B cell (primary cell): Measurements from ENCODE around the gene GPC3. TPM values are rescaled to one million over a fixed set of nuclear protein-coding genes. Genes with fewer than 3 reads are reported as not detected.

Source experiments
- ATAC-seq: fragments of 200-7000 bp; cut with Tn5 transposase; one replicate; pipeline ENCODE4 v1.10.0; 2021; ENCODE audit warnings: low read depth, mild to moderate bottlenecking, moderate number of reproducible peaks, moderate library complexity
- CTCF ChIA-PET: fragments of 350-600 bp; sonication (Branson Sonifier 250); formaldehyde crosslinking; loops from one replicate; lab custom pipeline; 2021; ENCODE audit warnings: antibody characterized with exemption, inconsistent platforms; lab: Charles Lee
- POLR2A ChIA-PET: fragments of 350-600 bp; sonication (Branson Sonifier 250); formaldehyde crosslinking; loops from one replicate; lab custom pipeline; 2021; ENCODE audit warnings: antibody characterized with exemption; lab: Charles Lee
- DNase-seq: peaks from one replicate; pipeline ENCODE4 v3.0.0; 2013
- H2AFZ ChIP-seq: 2 replicates; pipeline ENCODE4 v1.6.1; 2012; ENCODE audit warnings: mild to moderate bottlenecking, low read depth, low read length; ENCODE audit not compliant: insufficient read depth, poor library complexity, severe bottlenecking
- H3K27ac ChIP-seq, 2 donors: 1 replicate in 1 of 2; 2 replicates in 1 of 2; pipeline ENCODE4 v1.5.1; 2012 to 2013; ENCODE audit warnings: low read length in 2 of 2, mild to moderate bottlenecking in 2 of 2, moderate library complexity in 1 of 2
- H3K27me3 ChIP-seq, 4 experiments: fragments of 200-600 bp in 1 of 4; sonication (generic) in 1 of 4; replicated peaks in 1 of 4; 1 replicate in 2 of 4; 2 replicates in 2 of 4; pipeline versions ENCODE4 v1.6.1 to v1.7.0; 2013 to 2016; ENCODE audit warnings: low read length in 3 of 4, mild to moderate bottlenecking in 2 of 4, mixed read lengths in 1 of 4, moderate library complexity in 1 of 4; ENCODE audit not compliant: insufficient read depth in 4 of 4, control insufficient read depth in 3 of 4; ENCODE audit errors: control extremely low read depth in 1 of 4
- H3K36me3 ChIP-seq, 2 experiments: replicated peaks in 1 of 2; 1 replicate in 1 of 2; 2 replicates in 1 of 2; pipeline versions ENCODE4 v1.6.1 to v1.7.1; 2013; ENCODE audit warnings: low read length in 1 of 2; ENCODE audit not compliant: insufficient read depth in 2 of 2, control insufficient read depth in 1 of 2; ENCODE audit errors: control extremely low read depth in 1 of 2, extremely low read depth in 1 of 2
- H3K4me1 ChIP-seq, 2 donors: fragments of 200-600 bp in 1 of 2; sonication (generic) in 1 of 2; 1 replicate in 1 of 2; 2 replicates in 1 of 2; pipeline versions ENCODE4 v1.5.1 to v1.6.1; 2013 to 2017; ENCODE audit warnings: low read length in 2 of 2; ENCODE audit not compliant: control insufficient read depth in 2 of 2, insufficient read depth in 2 of 2
- H3K4me2 ChIP-seq: replicated peaks from 2 replicates; pipeline ENCODE3; 2012; ENCODE audit warnings: mild to moderate bottlenecking, low read depth, low read length; ENCODE audit not compliant: poor library complexity, severe bottlenecking
- H3K4me3 ChIP-seq, 5 experiments: fragments of 200-600 bp in 1 of 5; sonication (generic) in 1 of 5; 1 replicate in 3 of 5; 2 replicates in 2 of 5; pipeline versions ENCODE4 v1.5.1 to v1.7.0; 2011 to 2016; ENCODE audit warnings: low read length in 4 of 5, mild to moderate bottlenecking in 4 of 5, low read depth in 2 of 5, control low read depth in 1 of 5, moderate library complexity in 1 of 5; ENCODE audit not compliant: insufficient read depth in 1 of 5; ENCODE audit errors: control extremely low read depth in 1 of 5, extremely low read depth in 1 of 5
- H3K79me2 ChIP-seq: fragments of 200-600 bp; sonication (generic); one replicate; pipeline ENCODE4 v1.6.0; 2016; ENCODE audit warnings: low read length; ENCODE audit not compliant: control insufficient read depth, insufficient read depth
- H3K9ac ChIP-seq: fragments of 200-600 bp; sonication (generic); 2 replicates; pipeline ENCODE4 v1.6.1; 2017; ENCODE audit warnings: mild to moderate bottlenecking, low read length, moderate library complexity
- H3K9me3 ChIP-seq, 3 donors: one replicate each; pipeline versions ENCODE4 v1.6.1 to v1.7.1; 2013; ENCODE audit warnings: low read length in 2 of 3; ENCODE audit not compliant: control insufficient read depth in 2 of 3, insufficient read depth in 1 of 3; ENCODE audit errors: control extremely low read depth in 1 of 3
- H4K20me1 ChIP-seq: 2 replicates; pipeline ENCODE4 v1.6.0; 2012; ENCODE audit warnings: mild to moderate bottlenecking, low read length; ENCODE audit not compliant: insufficient read depth, control insufficient read depth, poor library complexity, severe bottlenecking
- H3K27ac Mint-ChIP-seq: one replicate; pipeline ENCODE4 v1.8.0; 2021; ENCODE audit warnings: mixed read lengths
- H3K27me3 Mint-ChIP-seq: one replicate; pipeline ENCODE4 v1.8.0; 2021; ENCODE audit warnings: mixed read lengths
- H3K4me1 Mint-ChIP-seq: one replicate; pipeline ENCODE4 v1.8.0; 2021; ENCODE audit warnings: mixed read lengths
- H3K4me3 Mint-ChIP-seq: one replicate; pipeline ENCODE4 v1.8.0; 2021; ENCODE audit warnings: mixed read lengths
- H3K9me3 Mint-ChIP-seq: one replicate; pipeline ENCODE4 v1.8.0; 2022; ENCODE audit warnings: mixed read lengths; ENCODE audit not compliant: insufficient read depth
- EZH2 ChIP-seq: IDR thresholded peaks from 2 replicates; pipeline ENCODE4 v1.6.1; 2012; ENCODE audit warnings: borderline replicate concordance, low read depth, mild to moderate bottlenecking, moderate library complexity, low read length; ENCODE audit not compliant: insufficient read depth, poor library complexity, severe bottlenecking
- WGBS: methylation state at CpG from one replicate; pipeline ENCODE4 v1.1.5; 2013; ENCODE audit warnings: missing lambda C conversion rate; ENCODE audit not compliant: insufficient coverage; 5-methylcytosine and 5-hydroxymethylcytosine counted together
- intact Hi-C: fragments of 100-400 bp; cut with micrococcal nuclease; formaldehyde crosslinking; loops from one replicate; pipeline ENCODE4 v1.10.0; 2022
- polyA plus RNA-seq: library from polyadenylated mRNA; depleted of rRNA; stranded (reverse); fragments of >200 nt; gene quantifications from 2 replicates; pipeline ENCODE4 v1.2.3, GENCODE V29; 2012
- total RNA-seq, 2 donors: library from RNA; stranded (reverse); fragments of 120-200 nt in 1 of 2; gene quantifications; 1 replicate in 1 of 2; 2 replicates in 1 of 2; pipeline versions ENCODE4 v1.2.3 to v1.2.4, GENCODE V29; 2013 to 2022
- TF ChIP-seq, protein P1 (sequence below): fragments of 200-600 bp; IDR thresholded peaks from one replicate; pipeline ENCODE4 v1.8.0; 2022; ENCODE audit warnings: antibody characterized with exemption, mild to moderate bottlenecking

GPC3 gene
- total and polyA plus RNA-seq, 2 donors (not counting 1 experiment from before 2014, with no cell fraction given): not detected

DNA sequence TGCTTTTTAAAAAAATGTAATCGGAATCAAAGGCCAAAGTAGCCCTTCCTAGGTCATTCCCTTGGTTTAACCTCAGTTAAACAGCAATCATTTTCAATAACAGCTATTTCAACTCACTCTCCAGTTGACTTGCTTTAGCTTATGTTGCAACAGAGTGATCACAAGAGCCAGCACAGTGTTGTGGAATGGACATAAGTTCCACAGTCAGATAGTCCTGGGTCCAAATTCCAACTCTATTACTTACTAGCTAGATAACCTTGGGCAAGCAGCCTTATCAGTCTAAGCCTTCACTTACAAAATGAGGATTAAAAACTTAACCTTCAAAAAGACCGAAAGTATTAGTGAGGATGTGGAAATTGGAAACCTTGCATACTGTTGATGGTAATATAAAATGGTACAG lies 9.2 kb upstream of the GPC3 start:
- H3K9me3 Mint-ChIP-seq: no peaks in the 10 kb centered on the region
- intact Hi-C loops: no loop called here

GRCh38 chrX:133992882-133993281 lies 7.5 kb upstream of the GPC3 start:
- DNase-seq: no peak
- no peaks in the 10 kb centered on the region for H3K9me3 ChIP-seq
- Mint-ChIP-seq H3K27me3 (peaks cover 26% of the 10 kb centered on the region), H3K4me1 (no peaks in the 10 kb centered on the region), H3K27ac (no peak overlapping the region), H3K4me3 (no peak overlapping the region), H3K9me3 (no peaks in the 10 kb centered on the region)
- H4K20me1 ChIP-seq: no peaks in the 10 kb centered on the region
- no peak overlapping the region for H3K27ac ChIP-seq
- no peaks in the 10 kb centered on the region for H3K36me3 ChIP-seq
- ChIA-PET POLR2A (no interaction called here), CTCF (no interaction called here)
- ATAC-seq: no peak
- intact Hi-C loops: no loop called here
- no peaks in the 10 kb centered on the region for H3K4me1 ChIP-seq
- no peak overlapping the region for H3K4me2 ChIP-seq
- H3K4me3 ChIP-seq: no peak overlapping the region
- WGBS: 90% methylated on average over 2 of the region's 4 CpGs
- H3K9ac ChIP-seq: no peak overlapping the region
- H2AFZ ChIP-seq: no peak overlapping the region
- TF ChIP-seq, protein P1, sequence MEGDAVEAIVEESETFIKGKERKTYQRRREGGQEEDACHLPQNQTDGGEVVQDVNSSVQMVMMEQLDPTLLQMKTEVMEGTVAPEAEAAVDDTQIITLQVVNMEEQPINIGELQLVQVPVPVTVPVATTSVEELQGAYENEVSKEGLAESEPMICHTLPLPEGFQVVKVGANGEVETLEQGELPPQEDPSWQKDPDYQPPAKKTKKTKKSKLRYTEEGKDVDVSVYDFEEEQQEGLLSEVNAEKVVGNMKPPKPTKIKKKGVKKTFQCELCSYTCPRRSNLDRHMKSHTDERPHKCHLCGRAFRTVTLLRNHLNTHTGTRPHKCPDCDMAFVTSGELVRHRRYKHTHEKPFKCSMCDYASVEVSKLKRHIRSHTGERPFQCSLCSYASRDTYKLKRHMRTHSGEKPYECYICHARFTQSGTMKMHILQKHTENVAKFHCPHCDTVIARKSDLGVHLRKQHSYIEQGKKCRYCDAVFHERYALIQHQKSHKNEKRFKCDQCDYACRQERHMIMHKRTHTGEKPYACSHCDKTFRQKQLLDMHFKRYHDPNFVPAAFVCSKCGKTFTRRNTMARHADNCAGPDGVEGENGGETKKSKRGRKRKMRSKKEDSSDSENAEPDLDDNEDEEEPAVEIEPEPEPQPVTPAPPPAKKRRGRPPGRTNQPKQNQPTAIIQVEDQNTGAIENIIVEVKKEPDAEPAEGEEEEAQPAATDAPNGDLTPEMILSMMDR: no peak
- TF ChIP-seq EZH2: no peak
- no peaks in the 10 kb centered on the region for H3K27me3 ChIP-seq
- no peaks in the 10 kb centered on the region for H3K79me2 ChIP-seq

More for the DNA sequence above, 9.2 kb upstream of the GPC3 start:
- Histone ChIP-seq H3K27ac (no peak overlapping the region), H4K20me1 (no peaks in the 10 kb centered on the region), H3K36me3 (no peaks in the 10 kb centered on the region), H3K4me2 (no peak overlapping the region), H3K4me3 (no peak overlapping the region), H3K4me1 (no peaks in the 10 kb centered on the region), H3K79me2 (no peaks in the 10 kb centered on the region), H3K9me3 (no peaks in the 10 kb centered on the region), H2AFZ (no peak overlapping the region), H3K9ac (no peak overlapping the region), H3K27me3 (no peaks in the 10 kb centered on the region)
- TF ChIP-seq, protein P1: no peak
- no peak for TF ChIP-seq EZH2
- no peak overlapping the region for H3K27ac Mint-ChIP-seq
- ATAC-seq (no peak), DNase-seq (no peak)
- CTCF ChIA-PET: no interaction called here
- no peaks in the 10 kb centered on the region for H3K4me1 Mint-ChIP-seq
- POLR2A ChIA-PET: no interaction called here
- peaks cover 24% of the 10 kb centered on the region for H3K27me3 Mint-ChIP-seq
- H3K4me3 Mint-ChIP-seq: no peak overlapping the region
- WGBS: no CpG with 5 or more reads among the region's 2 CpGs
